DOHH2 (cell line): ENCODE measurements around the gene CEP20.
"Not testable (repeated sequence)": the region's sequence is repeated elsewhere in the genome, so short reads cannot be mapped to it uniquely, and the experiment has no call there.

ENCODE experiments used
- H3F3A ChIP-seq: fragments of 200-600 bp; sonication (generic), shearing (Covaris generic); 2 replicates; pipeline ENCODE4 v1.6.0; 2016; ENCODE audit warnings: antibody characterized with exemption, mild to moderate bottlenecking; ENCODE audit not compliant: control insufficient read depth, insufficient read depth
- H3K27ac ChIP-seq: fragments of 200-600 bp; sonication (generic); 2 replicates; pipeline ENCODE4 v1.5.1; 2014; ENCODE audit warnings: low read depth, mild to moderate bottlenecking, low read length, moderate library complexity
- H3K27me3 ChIP-seq: fragments of 200-600 bp; sonication (generic); 2 replicates; pipeline ENCODE4 v1.6.1; 2014; ENCODE audit warnings: mild to moderate bottlenecking, low read length, mixed read lengths; ENCODE audit not compliant: control insufficient read depth
- H3K36me3 ChIP-seq: fragments of 200-600 bp; sonication (generic); 2 replicates; pipeline ENCODE4 v1.6.1; 2014; ENCODE audit warnings: mild to moderate bottlenecking, low read length, moderate library complexity, mixed read lengths; ENCODE audit not compliant: control insufficient read depth
- H3K4me1 ChIP-seq: fragments of 200-600 bp; sonication (generic); 2 replicates; pipeline ENCODE4 v1.6.1; 2014; ENCODE audit warnings: mild to moderate bottlenecking, low read length, mixed read lengths; ENCODE audit not compliant: control insufficient read depth
- H3K4me2 ChIP-seq: fragments of 200-600 bp; sonication (generic); 2 replicates; pipeline ENCODE4 v1.6.0; 2014; ENCODE audit warnings: mild to moderate bottlenecking, low read length, moderate library complexity
- H3K4me3 ChIP-seq: fragments of 200-600 bp; sonication (generic); 2 replicates; pipeline ENCODE4 v1.5.1; 2014; ENCODE audit warnings: mild to moderate bottlenecking, low read length, mixed read lengths
- H3K79me2 ChIP-seq: fragments of 200-600 bp; sonication (generic); 2 replicates; pipeline ENCODE4 v1.6.1; 2014; ENCODE audit warnings: mild to moderate bottlenecking, low read length, mixed read lengths; ENCODE audit not compliant: control insufficient read depth
- H3K9me2 ChIP-seq: fragments of 200-600 bp; sonication (generic); replicated peaks from 2 replicates; pipeline ENCODE4 v1.6.1; 2014; ENCODE audit warnings: mild to moderate bottlenecking, low read length, mixed read lengths; ENCODE audit not compliant: control insufficient read depth
- H3K9me3 ChIP-seq: fragments of 200-600 bp; sonication (generic); 2 replicates; pipeline ENCODE4 v1.6.1; 2014; ENCODE audit warnings: antibody characterized with exemption, low read length, mixed read lengths; ENCODE audit not compliant: control insufficient read depth, insufficient read depth
- H4K20me1 ChIP-seq: fragments of 200-600 bp; sonication (generic); 2 replicates; pipeline ENCODE4 v1.6.0; 2014; ENCODE audit warnings: low read depth, mild to moderate bottlenecking, antibody characterized with exemption, low read length, moderate library complexity; ENCODE audit not compliant: control insufficient read depth, insufficient read depth
- EZH2phosphoT487 ChIP-seq: fragments of 200-600 bp; sonication (generic); IDR thresholded peaks from 2 replicates; pipeline ENCODE4 v1.6.1; 2017; ENCODE audit warnings: borderline replicate concordance, mild to moderate bottlenecking, antibody characterized with exemption, low read length, moderate library complexity, mixed read lengths
- TF ChIP-seq, protein P1 (sequence below): fragments of 200-600 bp; sonication (generic); IDR thresholded peaks from one replicate; pipeline ENCODE4 v1.5.1; 2014; ENCODE audit warnings: antibody characterized with exemption, mild to moderate bottlenecking, low read depth, low read length; ENCODE audit not compliant: poor library complexity, severe bottlenecking

CEP20 gene

GRCh38 chr16:15853021-15853420 is 35.4 kb downstream of the CEP20 start:
- H3K36me3 ChIP-seq, result no peaks in the 10 kb centered on the region
- TF ChIP-seq EZH2phosphoT487, result no peak
- TF ChIP-seq, protein P1, sequence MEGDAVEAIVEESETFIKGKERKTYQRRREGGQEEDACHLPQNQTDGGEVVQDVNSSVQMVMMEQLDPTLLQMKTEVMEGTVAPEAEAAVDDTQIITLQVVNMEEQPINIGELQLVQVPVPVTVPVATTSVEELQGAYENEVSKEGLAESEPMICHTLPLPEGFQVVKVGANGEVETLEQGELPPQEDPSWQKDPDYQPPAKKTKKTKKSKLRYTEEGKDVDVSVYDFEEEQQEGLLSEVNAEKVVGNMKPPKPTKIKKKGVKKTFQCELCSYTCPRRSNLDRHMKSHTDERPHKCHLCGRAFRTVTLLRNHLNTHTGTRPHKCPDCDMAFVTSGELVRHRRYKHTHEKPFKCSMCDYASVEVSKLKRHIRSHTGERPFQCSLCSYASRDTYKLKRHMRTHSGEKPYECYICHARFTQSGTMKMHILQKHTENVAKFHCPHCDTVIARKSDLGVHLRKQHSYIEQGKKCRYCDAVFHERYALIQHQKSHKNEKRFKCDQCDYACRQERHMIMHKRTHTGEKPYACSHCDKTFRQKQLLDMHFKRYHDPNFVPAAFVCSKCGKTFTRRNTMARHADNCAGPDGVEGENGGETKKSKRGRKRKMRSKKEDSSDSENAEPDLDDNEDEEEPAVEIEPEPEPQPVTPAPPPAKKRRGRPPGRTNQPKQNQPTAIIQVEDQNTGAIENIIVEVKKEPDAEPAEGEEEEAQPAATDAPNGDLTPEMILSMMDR, result no peak
- no peak overlapping the region for H3K4me3 ChIP-seq
- no peaks in the 10 kb centered on the region for H3K79me2 ChIP-seq
- H4K20me1 ChIP-seq, result no peaks in the 10 kb centered on the region
- no peak overlapping the region for H3K27ac ChIP-seq
- H3K9me2 ChIP-seq, result no peaks in the 10 kb centered on the region
- peaks cover 35% of the 10 kb centered on the region for H3K4me1 ChIP-seq
- no peak overlapping the region for H3K4me2 ChIP-seq
- peaks cover 24% of the 10 kb centered on the region for H3K27me3 ChIP-seq
- no peaks in the 10 kb centered on the region for H3K9me3 ChIP-seq
- H3F3A ChIP-seq, result peaks cover 11% of the 10 kb centered on the region

- not testable (repeated sequence) for H3F3A ChIP-seq, H4K20me1 ChIP-seq, H3K27me3 ChIP-seq, H3K4me2 ChIP-seq, H3K4me1 ChIP-seq, H3K36me3 ChIP-seq, H3K9me3 ChIP-seq, H3K9me2 ChIP-seq, H3K79me2 ChIP-seq, H3K4me3 ChIP-seq, H3K27ac ChIP-seq
Observed at GRCh38 chr16:15850555-15850954, 37.8 kb downstream of the CEP20 start.

GRCh38 chr16:15849209-15849981 is 39.0 kb downstream of the CEP20 start:
- Histone ChIP-seq H3K27me3 (peaks cover 2% of the 10 kb centered on the region; the same call in 1 of the 2 replicates), H3K4me3 (no peak overlapping the region)

GRCh38 chr16:15847611-15848175 is 40.7 kb downstream of the CEP20 start:
- H3K36me3 ChIP-seq, result no peaks in the 10 kb centered on the region

More at GRCh38 chr16:15849209-15849981, 39.0 kb downstream of the CEP20 start:
- H3K4me1 ChIP-seq, result no peaks in the 10 kb centered on the region
- no peak overlapping the region for H3K27ac ChIP-seq
- H3K36me3 ChIP-seq, result no peaks in the 10 kb centered on the region
- no peak for TF ChIP-seq EZH2phosphoT487
- TF ChIP-seq, protein P1, result no peak
- no peak overlapping the region for H3K4me2 ChIP-seq
- H3K79me2 ChIP-seq, result no peaks in the 10 kb centered on the region
- no peaks in the 10 kb centered on the region for H3K9me3 ChIP-seq
- no peaks in the 10 kb centered on the region for H4K20me1 ChIP-seq
- H3K9me2 ChIP-seq, result no peaks in the 10 kb centered on the region
- no peaks in the 10 kb centered on the region for H3F3A ChIP-seq

More at GRCh38 chr16:15847611-15848175, 40.7 kb downstream of the CEP20 start:
- no peaks in the 10 kb centered on the region for H3F3A ChIP-seq
- H3K9me2 ChIP-seq, result no peaks in the 10 kb centered on the region
- no peaks in the 10 kb centered on the region for H3K9me3 ChIP-seq
- H3K4me1 ChIP-seq, result no peaks in the 10 kb centered on the region
- H3K27ac ChIP-seq, result no peak overlapping the region
- H3K27me3 ChIP-seq, result peaks cover 2% of the 10 kb centered on the region; the same call in 1 of the 2 replicates
- no peaks in the 10 kb centered on the region for H3K79me2 ChIP-seq
- TF ChIP-seq EZH2phosphoT487, result no peak
- TF ChIP-seq, protein P1, result no peak
- H3K4me3 ChIP-seq, result no peak overlapping the region
- no peaks in the 10 kb centered on the region for H4K20me1 ChIP-seq
- H3K4me2 ChIP-seq, result no peak overlapping the region
